ENCODE measurements around the gene WDR45. TPM values are rescaled to one million over a fixed set of nuclear protein-coding genes. Genes with fewer than 3 reads are reported as not detected.

The WDR45 gene
- total and polyA plus RNA-seq, 2 donors (not counting 1 experiment from before 2014, with no cell fraction given) = 59.8 to 69.4 TPM

- Histone ChIP-seq H3K79me2 (ENCODE audit: control insufficient read depth, insufficient read depth, low read length) (no peaks in the 10 kb centered on the region), H3K36me3 (ENCODE audit: control insufficient read depth, insufficient read depth, low read length) (peaks cover 2% of the 10 kb centered on the region), H3K9ac (ENCODE audit: insufficient read depth, low read length) (no peak overlapping the region), H3K4me1 (ENCODE audit: control insufficient read depth, extremely low read depth, insufficient read depth, low read length) (no peaks in the 10 kb centered on the region), H3K9me3 (ENCODE audit: control insufficient read depth, insufficient read depth, low read depth, low read length) (no peaks in the 10 kb centered on the region), H3K27ac (ENCODE audit: insufficient read depth, low read length) (no peak overlapping the region), H4K20me1 (ENCODE audit: control insufficient read depth, extremely low read depth, insufficient read depth, low read length) (no peaks in the 10 kb centered on the region), H2AFZ (ENCODE audit: low read length) (no peak overlapping the region), H3K4me2 (ENCODE audit: extremely low read depth, insufficient read depth, low read length) (no peak overlapping the region), H3K27me3 (ENCODE audit: control insufficient read depth, insufficient read depth, low read length) (no peaks in the 10 kb centered on the region), H3K4me3 (replicated peaks in 1 of 4; ENCODE audit: control extremely low read depth in 1 of 4, insufficient read depth in 1 of 4, low read depth in 3 of 4, low read length in 4 of 4) (no peak overlapping the region)
- no peak for DNase-seq (ENCODE audit: low read depth in 2 of 2)
- TF ChIP-seq EZH2 (IDR thresholded peaks at IDR 0.05; ENCODE audit: low read length, missing control alignments) = no peak
- TF ChIP-seq CTCF (conservative IDR thresholded peaks at IDR 0.05 in 1 of 2, IDR thresholded peaks at IDR 0.05 in 1 of 2; ENCODE audit: low read depth in 1 of 2, low read length in 2 of 2) = no peak
These were observed 12.2 kb downstream of the WDR45 start for GRCh38 chrX:49067285-49068120.

DNA sequence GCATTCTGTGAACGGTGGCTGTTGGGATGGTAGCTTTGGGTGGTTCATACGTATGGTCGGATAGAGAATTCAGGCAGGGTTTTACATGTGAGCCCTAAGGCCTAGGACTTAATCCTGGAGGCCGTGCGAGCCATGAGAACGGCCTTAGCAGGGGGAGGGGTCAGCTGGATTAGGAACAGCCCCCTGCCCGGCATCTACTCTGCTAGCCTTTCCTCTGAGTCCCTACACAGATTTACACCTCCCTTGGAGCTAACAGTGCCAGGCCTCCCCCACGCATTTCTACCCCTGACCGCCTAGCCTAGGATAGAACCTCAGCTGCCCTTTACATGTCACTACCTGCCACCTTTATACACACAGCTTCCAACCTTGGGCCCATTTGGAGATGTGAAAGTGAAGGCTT, 13.0 kb downstream of the WDR45 start:
- Histone ChIP-seq H3K4me1 (ENCODE audit: control insufficient read depth, extremely low read depth, insufficient read depth, low read length) (no peaks in the 10 kb centered on the region), H3K9ac (ENCODE audit: insufficient read depth, low read length) (no peak overlapping the region), H4K20me1 (ENCODE audit: control insufficient read depth, extremely low read depth, insufficient read depth, low read length) (no peaks in the 10 kb centered on the region), H3K36me3 (ENCODE audit: control insufficient read depth, insufficient read depth, low read length) (peaks cover 2% of the 10 kb centered on the region), H3K27ac (ENCODE audit: insufficient read depth, low read length) (no peak overlapping the region), H3K4me2 (ENCODE audit: extremely low read depth, insufficient read depth, low read length) (no peak overlapping the region), H3K27me3 (ENCODE audit: control insufficient read depth, insufficient read depth, low read length) (no peaks in the 10 kb centered on the region), H3K4me3 (replicated peaks in 1 of 4; ENCODE audit: control extremely low read depth in 1 of 4, insufficient read depth in 1 of 4, low read depth in 3 of 4, low read length in 4 of 4) (no peak overlapping the region), H3K79me2 (ENCODE audit: control insufficient read depth, insufficient read depth, low read length) (no peaks in the 10 kb centered on the region), H2AFZ (ENCODE audit: low read length) (no peak overlapping the region), H3K9me3 (ENCODE audit: control insufficient read depth, insufficient read depth, low read depth, low read length) (no peaks in the 10 kb centered on the region)
- no peak for DNase-seq (ENCODE audit: low read depth in 2 of 2)
- TF ChIP-seq EZH2 (IDR thresholded peaks at IDR 0.05; ENCODE audit: low read length, missing control alignments) (no peak), CTCF (conservative IDR thresholded peaks at IDR 0.05 in 1 of 2, IDR thresholded peaks at IDR 0.05 in 1 of 2; ENCODE audit: low read depth in 1 of 2, low read length in 2 of 2) (no peak)

DNA sequence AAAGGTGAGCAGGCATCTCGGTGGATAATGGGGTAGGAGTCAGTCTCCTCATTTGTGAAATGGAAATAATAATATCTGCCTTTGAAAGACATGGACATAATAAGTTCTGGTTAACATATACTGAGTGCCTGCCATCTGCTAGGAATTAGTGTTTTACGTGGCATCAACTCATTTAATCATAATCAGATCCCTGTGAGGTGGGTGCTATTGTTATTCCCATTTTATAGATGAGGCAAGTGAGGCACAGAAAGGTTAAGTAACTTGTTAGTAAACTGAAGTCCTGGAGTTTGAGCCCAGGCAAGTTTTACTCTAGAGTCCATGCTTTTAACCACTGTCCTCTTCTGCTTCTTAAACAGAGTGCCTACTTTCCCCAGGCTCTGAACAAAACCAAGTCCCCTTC, 13.4 kb downstream of the WDR45 start:
- no peak for DNase-seq (ENCODE audit: low read depth in 2 of 2)
- Histone ChIP-seq H3K9me3 (ENCODE audit: control insufficient read depth, insufficient read depth, low read depth, low read length) (no peaks in the 10 kb centered on the region), H3K36me3 (ENCODE audit: control insufficient read depth, insufficient read depth, low read length) (peaks cover 2% of the 10 kb centered on the region), H3K27me3 (ENCODE audit: control insufficient read depth, insufficient read depth, low read length) (no peaks in the 10 kb centered on the region), H2AFZ (ENCODE audit: low read length) (no peak overlapping the region), H3K4me3 (replicated peaks in 1 of 4; ENCODE audit: control extremely low read depth in 1 of 4, insufficient read depth in 1 of 4, low read depth in 3 of 4, low read length in 4 of 4) (no peak overlapping the region), H3K79me2 (ENCODE audit: control insufficient read depth, insufficient read depth, low read length) (no peaks in the 10 kb centered on the region), H3K4me2 (ENCODE audit: extremely low read depth, insufficient read depth, low read length) (no peak overlapping the region), H3K27ac (ENCODE audit: insufficient read depth, low read length) (no peak overlapping the region), H3K9ac (ENCODE audit: insufficient read depth, low read length) (no peak overlapping the region), H4K20me1 (ENCODE audit: control insufficient read depth, extremely low read depth, insufficient read depth, low read length) (no peaks in the 10 kb centered on the region), H3K4me1 (ENCODE audit: control insufficient read depth, extremely low read depth, insufficient read depth, low read length) (no peaks in the 10 kb centered on the region)
- TF ChIP-seq EZH2 (IDR thresholded peaks at IDR 0.05; ENCODE audit: low read length, missing control alignments) (no peak), CTCF (conservative IDR thresholded peaks at IDR 0.05 in 1 of 2, IDR thresholded peaks at IDR 0.05 in 1 of 2; ENCODE audit: low read depth in 1 of 2, low read length in 2 of 2) (no peak)

Measured in fibroblast of lung (primary cell).